A549 (cell line): ENCODE results near the gene EFHC1. TPM values are rescaled to one million over a fixed set of nuclear protein-coding genes. Genes with fewer than 3 reads are reported as not detected.

Experiments
- ATAC-seq, 2 experiments: fragments of 200-7000 bp in 1 of 2; fragments of >200 bp in 1 of 2; cut with Nextera tagmentation in 1 of 2; cut with Tn5 transposase in 1 of 2; 3 replicates each; pipeline versions ENCODE4 v1.8.0 to v1.9.1; 2018 to 2020; ENCODE audit warnings: mild to moderate bottlenecking in 1 of 2, moderate library complexity in 1 of 2
- CTCF ChIA-PET: fragments of 300-600 bp; sonication (Branson Sonifier 250); formaldehyde crosslinking; extraction: SDS; loops from one replicate; lab custom pipeline; 2021; ENCODE audit warnings: antibody characterized with exemption, inconsistent platforms; lab: Yijun Ruan, JAX
- POLR2A ChIA-PET: fragments of 350-600 bp; formaldehyde crosslinking; extraction: SDS; loops from one replicate; lab custom pipeline; 2021; ENCODE audit warnings: antibody characterized with exemption, inconsistent platforms; lab: Yijun Ruan, JAX
- DNase-seq, 2 experiments: peaks; one replicate each; pipeline versions ENCODE4 v3.0.0 to v3.0.0-alpha.2; 2011 to 2016; ENCODE audit warnings: low read depth in 1 of 2, low spot score in 1 of 2
- FAIRE-seq: peaks from 2 replicates; lab custom pipeline; 2011; peaks lifted over from hg19 to GRCh38; lab: Jason Lieb, UNC
- H3K27ac ChIP-seq, 2 experiments: fragments of >200 bp; sonication (Bioruptor Twin); formaldehyde crosslinking; 3 replicates each; pipeline ENCODE4 v1.5.1; 2016 to 2017
- H3K4me1 ChIP-seq: fragments of >200 bp; sonication (Bioruptor Twin); formaldehyde crosslinking; 3 replicates; pipeline ENCODE4 v1.6.1; 2016
- H3K4me2 ChIP-seq: fragments of >200 bp; sonication (Bioruptor Twin); formaldehyde crosslinking; 3 replicates; pipeline ENCODE4 v1.6.1; 2016
- H3K4me3 ChIP-seq: fragments of >200 bp; sonication (Bioruptor Twin); formaldehyde crosslinking; 3 replicates; pipeline ENCODE4 v1.5.1; 2016
- H3K9me3 ChIP-seq: fragments of >200 bp; sonication (Bioruptor Twin); formaldehyde crosslinking; 3 replicates; pipeline ENCODE4 v1.6.1; 2016
- ATOH8 ChIP-seq: fragments of 250-450 bp; sonication (Bioruptor Pico); IDR thresholded peaks from 2 replicates; pipeline ENCODE4 v1.5.0; 2020; ENCODE audit warnings: low read depth, mild to moderate bottlenecking, moderate library complexity
- CEBPB ChIP-seq, 2 experiments: fragments of >200 bp in 1 of 2; sonication (Bioruptor Twin) in 1 of 2; formaldehyde crosslinking in 1 of 2; IDR thresholded peaks; 2 replicates each; pipeline ENCODE4 v1.6.1; 2012 to 2016
- CTCF ChIP-seq: fragments of >200 bp; sonication (Bioruptor Twin); formaldehyde crosslinking; IDR thresholded peaks from 3 replicates; pipeline ENCODE4 v1.5.1; 2016
- EHF ChIP-seq: fragments of 250-450 bp; sonication (Bioruptor Pico); IDR thresholded peaks from 2 replicates; pipeline ENCODE4 v1.5.0; 2020; ENCODE audit warnings: mild to moderate bottlenecking
- ESRRA ChIP-seq: fragments of 150-350 bp; IDR thresholded peaks from 2 replicates; pipeline ENCODE4 v1.6.1; 2014; ENCODE audit warnings: mild to moderate bottlenecking, low read length, borderline replicate concordance
- FOSB ChIP-seq: fragments of 250-450 bp; sonication (Bioruptor Pico); IDR thresholded peaks from 2 replicates; pipeline ENCODE4 v1.5.0; 2020; ENCODE audit warnings: mild to moderate bottlenecking, moderate library complexity
- GATA3 ChIP-seq: IDR thresholded peaks from 2 replicates; pipeline ENCODE4 v1.6.1; 2012; ENCODE audit warnings: borderline replicate concordance
- HES2 ChIP-seq: fragments of >200 bp; sonication (Bioruptor Twin); formaldehyde crosslinking; IDR thresholded peaks from 2 replicates; pipeline ENCODE4 v1.6.1; 2016
- HMGXB4 ChIP-seq: fragments of 250-450 bp; sonication (Bioruptor Pico); IDR thresholded peaks from 2 replicates; pipeline ENCODE4 v1.5.0; 2021; ENCODE audit warnings: mild to moderate bottlenecking, moderate library complexity, borderline replicate concordance
- HOXA7 ChIP-seq: fragments of 250-450 bp; sonication (Bioruptor Pico); IDR thresholded peaks from 2 replicates; pipeline ENCODE4 v1.5.0; 2020; ENCODE audit warnings: mild to moderate bottlenecking, moderate library complexity
- JUNB ChIP-seq: fragments of >200 bp; sonication (Bioruptor Twin); formaldehyde crosslinking; IDR thresholded peaks from 2 replicates; pipeline ENCODE4 v1.6.1; 2016
- MAFK ChIP-seq: fragments of 450-650 bp; IDR thresholded peaks from 2 replicates; pipeline ENCODE4 v1.6.1; 2014; ENCODE audit not compliant: partially characterized antibody
- MAX ChIP-seq: IDR thresholded peaks from 2 replicates; pipeline ENCODE4 v1.6.1; 2012
- MYC ChIP-seq: IDR thresholded peaks from 2 replicates; pipeline ENCODE4 v1.6.1; 2012; ENCODE audit warnings: mild to moderate bottlenecking, inconsistent platforms, low read length, improper control_type of control experiment, borderline replicate concordance
- NFE2L2 ChIP-seq: fragments of 150-350 bp; conservative IDR thresholded peaks from 2 replicates; pipeline ENCODE4 v1.6.1; 2014; ENCODE audit warnings: low read length
- POLR2A ChIP-seq: IDR thresholded peaks from 2 replicates; pipeline ENCODE4 v1.6.1; 2012; ENCODE audit warnings: mild to moderate bottlenecking, low read length
- POLR2AphosphoS2 ChIP-seq: conservative IDR thresholded peaks from 2 replicates; pipeline ENCODE4 v1.6.1; 2012; ENCODE audit warnings: low read length, improper control_type of control experiment, inconsistent platforms
- RAD21 ChIP-seq, 2 experiments: fragments of >200 bp in 1 of 2; sonication (Bioruptor Twin) in 1 of 2; formaldehyde crosslinking in 1 of 2; IDR thresholded peaks in 1 of 2; conservative IDR thresholded peaks in 1 of 2; 2 replicates in 1 of 2; 3 replicates in 1 of 2; pipeline ENCODE4 v1.6.1; 2012 to 2018; ENCODE audit warnings: inconsistent platforms in 1 of 2
- RARB ChIP-seq: fragments of 250-450 bp; sonication (Bioruptor Pico); IDR thresholded peaks from 2 replicates; pipeline ENCODE4 v1.8.0; 2021; ENCODE audit warnings: mild to moderate bottlenecking, moderate library complexity
- RFX5 ChIP-seq: fragments of 450-650 bp; IDR thresholded peaks from 2 replicates; pipeline ENCODE4 v1.7.1; 2014; ENCODE audit warnings: antibody characterized with exemption, mild to moderate bottlenecking, moderate library complexity
- SMC3 ChIP-seq: fragments of >200 bp; sonication (Bioruptor Twin); formaldehyde crosslinking; IDR thresholded peaks from 3 replicates; pipeline ENCODE4 v1.6.1; 2018; ENCODE audit warnings: inconsistent platforms
- TFCP2L1 ChIP-seq: fragments of 250-450 bp; sonication (Bioruptor Pico); IDR thresholded peaks from 2 replicates; pipeline ENCODE4 v1.5.0; 2021; ENCODE audit warnings: mild to moderate bottlenecking
- TP53 ChIP-seq: fragments of 250-450 bp; sonication (Bioruptor Pico); IDR thresholded peaks from 2 replicates; pipeline ENCODE4 v1.5.0; 2021; ENCODE audit warnings: mild to moderate bottlenecking, moderate library complexity
- ZC3H11A ChIP-seq: fragments of 450-650 bp; IDR thresholded peaks from 2 replicates; pipeline ENCODE4 v1.6.1; 2014; ENCODE audit warnings: antibody characterized with exemption, mild to moderate bottlenecking
- ZNF302 ChIP-seq: fragments of 250-450 bp; sonication (Bioruptor Pico); IDR thresholded peaks from 2 replicates; pipeline ENCODE4 v1.9.0; 2021; ENCODE audit warnings: inconsistent platforms, mild to moderate bottlenecking, moderate library complexity
- ZSCAN20 ChIP-seq: fragments of 250-450 bp; sonication (Bioruptor Pico); IDR thresholded peaks from 2 replicates; pipeline ENCODE4 v1.8.0; 2022; ENCODE audit warnings: mild to moderate bottlenecking, moderate library complexity
- WGBS: methylation state at CpG from one replicate; pipeline ENCODE4 v1.1.6; 2017; ENCODE audit errors: missing lambda C conversion rate; 5-methylcytosine and 5-hydroxymethylcytosine counted together
- polyA plus RNA-seq, 4 experiments: library from polyadenylated mRNA; depleted of rRNA in 3 of 4; stranded (reverse); fragments of >200 nt; fragmentation: RNase III in 1 of 4; extraction: RNeasy Plus Mini Kit Qiagen cat#74134 plus additional on column Dnase treatment in 1 of 4; gene quantifications; 2 replicates in 3 of 4; 3 replicates in 1 of 4; pipeline ENCODE4 v1.2.3, GENCODE V29; 2011 to 2017

Gene EFHC1
- polyA plus RNA-seq, 2 of the 4 experiments (the other 2 are of a cell fraction): 14.0 to 46.7 TPM

GRCh38 chr6:52405243-52405642 is 14.9 kb upstream of the EFHC1 start:
- no peak overlapping the region for H3K27ac ChIP-seq
- DNase-seq (no peak), FAIRE-seq (no peak), ATAC-seq (no peak)
- H3K9me3 ChIP-seq: no peaks in the 10 kb centered on the region
- no peak overlapping the region for H3K4me2 ChIP-seq
- TF ChIP-seq MYC (no peak), RFX5 (no peak), HOXA7 (no peak), HES2 (no peak)
- no peak overlapping the region for H3K4me3 ChIP-seq
- H3K4me1 ChIP-seq: no peaks in the 10 kb centered on the region
- ChIA-PET CTCF (interaction anchor here (1.2 to 3.5 kb wide), 4 partner anchors 11 to 280 kb away, joined by 3 to 15 read pairs (median 7); no protein-coding TSS in a partner anchor), POLR2A (no interaction called here)
- WGBS: 17% methylated on average over 1 of the region's 1 CpG

- CTCF ChIA-PET: interaction anchor here (0.6 to 2.5 kb wide), 27 partner anchors 9 to 1036 kb away, joined by 3 to 18 read pairs (median 3); no protein-coding TSS in a partner anchor
- TF ChIP-seq RAD21 (conservative IDR thresholded peaks at IDR 0.05 in 1 of 2, IDR thresholded peaks at IDR 0.05 in 1 of 2) (peak; percentile 64 to 70), CTCF (peak; percentile 52), SMC3 (peak; percentile 51; the same call in 2 of the 3 replicates), TFCP2L1 (CRISPR knock-in tag) (no peak), MAFK (peak; percentile 86)
- FAIRE-seq (no peak), DNase-seq (peak; percentile 48 to 68), ATAC-seq (peak in 1 of 2 experiments; percentile 84; a peak in 3 of 6 replicates)
- Histone ChIP-seq H3K9me3 (no peaks in the 10 kb centered on the region), H3K4me1 (no peaks in the 10 kb centered on the region), H3K4me2 (no peak overlapping the region), H3K4me3 (no peak overlapping the region), H3K27ac (no peak overlapping the region)
- POLR2A ChIA-PET: interaction anchor here (0.6 to 0.7 kb wide), 3 partner anchors 13 to 586 kb away, joined by 4 read pairs; partner anchors contain the start of gene EFHC1
These were observed 12.7 kb upstream of the EFHC1 start for GRCh38 chr6:52407467-52407866.

GRCh38 chr6:52409499-52409898 is 10.6 kb upstream of the EFHC1 start:
- ATAC-seq (no peak), DNase-seq (no peak), FAIRE-seq (no peak)
- WGBS: 78% methylated on average over 1 of the region's 1 CpG
- H3K9me3 ChIP-seq: no peaks in the 10 kb centered on the region
- ChIA-PET POLR2A (no interaction called here), CTCF (interaction anchor here (1.1 to 2.5 kb wide), 3 partner anchors 9 to 186 kb away, joined by 3 to 13 read pairs (median 3); no protein-coding TSS in a partner anchor)
- TF ChIP-seq ZNF302 (no peak), POLR2A (no peak), HMGXB4 (CRISPR knock-in tag) (no peak), ESRRA (no peak), ZSCAN20 (CRISPR knock-in tag) (no peak), POLR2AphosphoS2 (no peak), EHF (no peak), RARB (no peak), ZC3H11A (no peak), NFE2L2 (no peak), TP53 (CRISPR knock-in tag) (no peak), JUNB (no peak), TFCP2L1 (CRISPR knock-in tag) (no peak), RAD21 (conservative IDR thresholded peaks at IDR 0.05 in 1 of 2, IDR thresholded peaks at IDR 0.05 in 1 of 2) (no peak), MAX (no peak), GATA3 (no peak), ATOH8 (CRISPR knock-in tag) (no peak), CEBPB (IDR thresholded peaks at IDR 0.05) (no peak), FOSB (CRISPR knock-in tag) (no peak)
- no peak overlapping the region for H3K4me3 ChIP-seq
- H3K4me2 ChIP-seq: no peak overlapping the region
- no peaks in the 10 kb centered on the region for H3K4me1 ChIP-seq
- no peak overlapping the region for H3K27ac ChIP-seq
